OCI-LY7 (cell line): ENCODE measurements around the gene CWH43. TPM values are rescaled to one million over a fixed set of nuclear protein-coding genes. Genes with fewer than 3 reads are reported as not detected.
"Not testable (repeated sequence)": the region's sequence is repeated elsewhere in the genome, so short reads cannot be mapped to it uniquely, and the experiment has no call there.

ENCODE experiments used
- BruUV-seq: library from RNA; stranded (reverse); fragments of 400-500 nt; replicated peaks from 2 replicates; lab custom pipeline; 2021; lab: Mats Ljungman, UMichigan
- CTCF ChIA-PET: fragments of 300-600 bp; sonication (Branson Sonifier 250); formaldehyde crosslinking; loops from one replicate; lab custom pipeline; 2022; ENCODE audit warnings: antibody characterized with exemption; ENCODE audit not compliant: unreplicated experiment; lab: Charles Lee
- POLR2A ChIA-PET: fragments of 300-600 bp; sonication (Branson Sonifier 250); formaldehyde crosslinking; loops from one replicate; lab custom pipeline; 2022; ENCODE audit warnings: antibody characterized with exemption; lab: Charles Lee
- DNase-seq: peaks from one replicate; pipeline ENCODE4 v3.0.0-alpha.2; 2015; ENCODE audit warnings: low spot score
- H2AFZ ChIP-seq: fragments of 200-600 bp; sonication (generic), shearing (Covaris generic); 2 replicates; pipeline ENCODE4 v1.6.1; 2014; ENCODE audit warnings: mild to moderate bottlenecking, antibody characterized with exemption, low read length, moderate library complexity
- H3K27ac ChIP-seq: fragments of 200-600 bp; sonication (generic); 2 replicates; pipeline ENCODE4 v1.5.1; 2014; ENCODE audit warnings: mixed run types, low read depth, mild to moderate bottlenecking, moderate library complexity, low read length, inconsistent platforms; ENCODE audit not compliant: poor library complexity, severe bottlenecking
- H3K36me3 ChIP-seq: fragments of 200-600 bp; sonication (generic); 2 replicates; pipeline ENCODE4 v1.6.1; 2014; ENCODE audit warnings: mild to moderate bottlenecking, antibody characterized with exemption, low read length, moderate library complexity, mixed read lengths; ENCODE audit not compliant: insufficient read depth
- H3K4me1 ChIP-seq: fragments of 200-600 bp; sonication (generic); 2 replicates; pipeline ENCODE4 v1.5.1; 2014; ENCODE audit warnings: mild to moderate bottlenecking, low read length; ENCODE audit not compliant: insufficient read depth, poor library complexity, severe bottlenecking
- H3K4me2 ChIP-seq: fragments of 200-600 bp; sonication (generic); 2 replicates; pipeline ENCODE4 v1.6.1; 2014; ENCODE audit warnings: mild to moderate bottlenecking, low read length
- H3K4me3 ChIP-seq: fragments of 200-600 bp; sonication (generic); 2 replicates; pipeline ENCODE4 v1.5.1; 2014; ENCODE audit warnings: mild to moderate bottlenecking, low read depth, low read length; ENCODE audit not compliant: poor library complexity, severe bottlenecking
- H3K79me2 ChIP-seq: fragments of 200-600 bp; sonication (generic); 2 replicates; pipeline ENCODE4 v1.6.1; 2016; ENCODE audit warnings: low read depth, mild to moderate bottlenecking, low read length, moderate library complexity, mixed read lengths; ENCODE audit not compliant: insufficient read depth
- H3K9me2 ChIP-seq: fragments of 200-600 bp; sonication (generic); 2 replicates; pipeline ENCODE4 v1.6.1; 2016; ENCODE audit warnings: mild to moderate bottlenecking, low read length, mixed read lengths; ENCODE audit not compliant: insufficient read depth
- H3K9me3 ChIP-seq: fragments of 200-600 bp; sonication (generic); 2 replicates; pipeline ENCODE4 v1.6.1; 2014; ENCODE audit warnings: mild to moderate bottlenecking, mixed run types, low read length, mixed read lengths
- H4K20me1 ChIP-seq: fragments of 200-600 bp; sonication (generic); 2 replicates; pipeline ENCODE4 v1.6.1; 2014; ENCODE audit warnings: mild to moderate bottlenecking, antibody characterized with exemption, low read length, moderate library complexity, mixed read lengths; ENCODE audit not compliant: insufficient read depth
- EZH2phosphoT487 ChIP-seq: fragments of 200-600 bp; sonication (generic); IDR thresholded peaks from 2 replicates; pipeline ENCODE4 v1.6.1; 2018; ENCODE audit warnings: low read depth, borderline replicate concordance, mild to moderate bottlenecking, mixed run types, antibody characterized with exemption, low read length, moderate library complexity, mixed read lengths
- intact Hi-C: fragments of 100-400 bp; cut with micrococcal nuclease; formaldehyde crosslinking; loops from one replicate; pipeline ENCODE4 v1.10.0; 2022; ENCODE audit not compliant: unreplicated experiment
- total RNA-seq, 2 experiments: library from RNA; depleted of rRNA in 1 of 2; stranded (reverse); fragments of >200 nt in 1 of 2; shearing (Covaris generic) in 1 of 2; gene quantifications; 2 replicates each; pipeline ENCODE4 v1.2.3, GENCODE V29; 2014 to 2022
- TF ChIP-seq, protein P1 (sequence below): fragments of 200-600 bp; sonication (generic); conservative IDR thresholded peaks from 2 replicates; pipeline ENCODE4 v1.5.1; 2014; ENCODE audit warnings: mild to moderate bottlenecking, antibody characterized with exemption, low read length, moderate library complexity, mixed read lengths

The CWH43 gene
- total RNA-seq, 2 experiments from 2014 or later, result not detected

DNA sequence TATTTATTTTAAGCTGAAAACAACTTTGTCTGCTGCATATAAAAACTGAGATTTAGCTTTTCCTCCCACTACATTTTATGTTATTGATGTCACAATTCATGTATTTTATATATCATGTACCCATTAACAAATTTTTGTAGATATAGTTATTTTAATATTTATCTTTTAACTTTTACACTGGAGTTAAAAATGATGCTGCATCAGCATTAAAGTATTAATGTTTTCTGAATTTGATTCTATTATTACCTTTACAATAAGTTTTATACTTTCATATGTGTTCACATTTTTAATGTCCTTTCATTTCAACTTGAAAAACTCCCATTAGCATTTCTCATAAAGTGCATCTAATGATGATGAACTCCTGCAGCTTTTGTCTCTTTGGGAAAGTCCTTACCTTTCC, 72.2 kb downstream of the CWH43 start:
- intact Hi-C loops, result no loop called here
- H3K9me2 ChIP-seq, result no peaks in the 10 kb centered on the region
- H3K4me1 ChIP-seq, result no peaks in the 10 kb centered on the region
- H3K4me3 ChIP-seq, result no peak overlapping the region
- no peaks in the 10 kb centered on the region for H3K36me3 ChIP-seq
- no peak overlapping the region for H2AFZ ChIP-seq
- H3K27ac ChIP-seq, result no peak overlapping the region
- H3K79me2 ChIP-seq, result no peaks in the 10 kb centered on the region
- ChIA-PET CTCF (no interaction called here), POLR2A (no interaction called here)
- BruUV-seq, result no TSS peak
- DNase-seq, result no peak
- no peak for TF ChIP-seq EZH2phosphoT487
- TF ChIP-seq, protein P1, sequence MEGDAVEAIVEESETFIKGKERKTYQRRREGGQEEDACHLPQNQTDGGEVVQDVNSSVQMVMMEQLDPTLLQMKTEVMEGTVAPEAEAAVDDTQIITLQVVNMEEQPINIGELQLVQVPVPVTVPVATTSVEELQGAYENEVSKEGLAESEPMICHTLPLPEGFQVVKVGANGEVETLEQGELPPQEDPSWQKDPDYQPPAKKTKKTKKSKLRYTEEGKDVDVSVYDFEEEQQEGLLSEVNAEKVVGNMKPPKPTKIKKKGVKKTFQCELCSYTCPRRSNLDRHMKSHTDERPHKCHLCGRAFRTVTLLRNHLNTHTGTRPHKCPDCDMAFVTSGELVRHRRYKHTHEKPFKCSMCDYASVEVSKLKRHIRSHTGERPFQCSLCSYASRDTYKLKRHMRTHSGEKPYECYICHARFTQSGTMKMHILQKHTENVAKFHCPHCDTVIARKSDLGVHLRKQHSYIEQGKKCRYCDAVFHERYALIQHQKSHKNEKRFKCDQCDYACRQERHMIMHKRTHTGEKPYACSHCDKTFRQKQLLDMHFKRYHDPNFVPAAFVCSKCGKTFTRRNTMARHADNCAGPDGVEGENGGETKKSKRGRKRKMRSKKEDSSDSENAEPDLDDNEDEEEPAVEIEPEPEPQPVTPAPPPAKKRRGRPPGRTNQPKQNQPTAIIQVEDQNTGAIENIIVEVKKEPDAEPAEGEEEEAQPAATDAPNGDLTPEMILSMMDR, result no peak
- no peaks in the 10 kb centered on the region for H4K20me1 ChIP-seq
- H3K4me2 ChIP-seq, result no peak overlapping the region
- H3K9me3 ChIP-seq, result no peaks in the 10 kb centered on the region

DNA sequence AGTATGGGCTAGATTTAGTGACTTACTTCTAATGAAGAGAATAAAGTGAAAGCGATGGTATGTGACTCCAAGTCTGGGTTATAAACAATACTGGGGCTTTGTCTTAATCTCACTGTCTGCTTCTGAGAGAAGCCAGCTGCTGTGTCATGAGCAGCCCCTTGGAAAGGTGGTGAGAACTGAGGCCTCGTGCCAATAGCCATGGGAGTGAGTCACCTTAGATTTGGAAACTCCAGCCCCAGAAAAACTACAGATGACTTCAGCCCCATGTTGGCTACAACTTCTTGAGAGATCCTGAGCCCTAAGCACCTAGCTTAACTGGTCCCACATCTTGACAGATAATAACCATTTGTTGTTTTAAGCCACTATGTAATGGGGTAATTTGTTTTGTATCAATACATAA, 77.6 kb downstream of the CWH43 start:
- Histone ChIP-seq H2AFZ (no peak overlapping the region), H3K36me3 (no peaks in the 10 kb centered on the region), H3K4me2 (no peak overlapping the region), H3K4me1 (no peaks in the 10 kb centered on the region), H4K20me1 (no peaks in the 10 kb centered on the region), H3K4me3 (no peak overlapping the region), H3K9me2 (no peaks in the 10 kb centered on the region), H3K79me2 (no peaks in the 10 kb centered on the region), H3K9me3 (no peaks in the 10 kb centered on the region), H3K27ac (no peak overlapping the region)
- intact Hi-C loops, result no loop called here
- POLR2A ChIA-PET, result no interaction called here
- no peak for TF ChIP-seq EZH2phosphoT487
- TF ChIP-seq, protein P1, result no peak
- BruUV-seq, result no TSS peak
- CTCF ChIA-PET, result no interaction called here
- DNase-seq, result no peak

DNA sequence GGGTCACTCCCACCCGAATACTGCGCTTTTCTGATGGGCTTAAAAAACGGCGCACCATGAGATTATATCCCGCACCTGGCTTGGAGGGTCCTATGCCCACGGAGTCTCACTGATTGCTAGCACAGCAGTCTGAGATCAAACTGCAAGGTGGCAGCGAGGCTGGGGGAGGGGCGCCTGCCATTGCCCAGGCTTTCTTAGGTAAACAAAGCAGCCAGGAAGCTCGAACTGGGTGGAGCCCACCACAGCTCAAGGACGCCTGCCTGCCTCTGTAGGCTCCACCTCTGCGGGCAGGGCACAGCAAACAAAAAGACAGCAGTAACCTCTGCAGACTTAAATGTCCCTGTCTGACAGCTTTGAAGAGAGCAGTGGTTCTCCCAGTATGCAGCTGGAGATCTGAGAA, 86.1 kb downstream of the CWH43 start:
- CTCF ChIA-PET, H3K79me2 ChIP-seq: not testable (repeated sequence)

DNA sequence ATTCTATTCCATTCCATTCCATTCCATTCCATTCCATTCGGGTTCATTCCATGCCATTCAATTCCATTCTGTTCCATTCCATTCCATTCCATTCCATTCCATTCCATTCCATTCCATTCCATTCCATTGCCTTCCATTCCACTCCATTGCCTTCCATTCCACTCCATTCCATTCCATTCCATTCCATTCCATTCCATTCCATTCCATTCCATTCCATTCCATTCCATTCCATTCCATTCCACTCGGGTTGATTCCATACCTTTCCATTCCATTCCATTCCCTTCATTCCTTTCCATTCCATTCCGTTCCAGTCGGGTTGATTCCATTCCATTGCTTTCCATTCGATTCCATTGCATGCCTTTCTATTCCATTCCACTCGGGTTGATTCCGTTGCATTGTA, 105.8 kb downstream of the CWH43 start:
- intact Hi-C loops, H3K4me2 ChIP-seq, H4K20me1 ChIP-seq, H3K79me2 ChIP-seq, H2AFZ ChIP-seq, H3K27ac ChIP-seq, H3K4me1 ChIP-seq, POLR2A ChIA-PET, DNase-seq, CTCF ChIA-PET, H3K36me3 ChIP-seq, BruUV-seq, H3K4me3 ChIP-seq, H3K9me2 ChIP-seq: not testable (repeated sequence)
- H3K9me3 ChIP-seq, result peaks cover 29% of the 10 kb centered on the region; the same call in 1 of the 2 replicates

More for the DNA sequence above, 86.1 kb downstream of the CWH43 start:
- H2AFZ ChIP-seq, H3K27ac ChIP-seq, DNase-seq, H3K4me1 ChIP-seq, H3K4me3 ChIP-seq, H3K4me2 ChIP-seq, BruUV-seq, H4K20me1 ChIP-seq, H3K9me3 ChIP-seq, H3K9me2 ChIP-seq, H3K36me3 ChIP-seq, POLR2A ChIA-PET, intact Hi-C loops: not testable (repeated sequence)

DNA sequence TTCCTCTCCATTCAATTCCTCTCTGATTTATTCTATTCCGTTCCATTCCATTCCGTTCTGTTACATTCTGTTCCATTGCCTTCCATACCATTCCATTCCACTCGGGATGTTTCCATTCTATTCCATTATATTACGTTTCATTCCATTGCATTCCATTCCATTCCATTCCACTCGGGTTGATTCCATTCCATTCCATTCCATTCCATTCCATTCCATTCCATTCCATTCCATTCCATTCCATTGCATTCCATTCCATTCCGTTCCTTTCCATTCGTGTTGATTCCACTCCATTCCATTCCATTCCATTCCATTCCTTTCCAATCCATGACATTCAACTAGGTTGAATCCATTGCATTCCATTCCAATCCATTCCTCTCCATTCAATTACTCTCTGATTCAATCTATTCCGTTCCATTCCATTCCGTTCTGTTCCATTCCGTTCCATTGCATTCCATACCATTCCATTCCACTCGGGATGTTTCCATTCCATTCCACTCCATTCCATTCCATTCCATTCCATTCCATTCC, 106.6 kb downstream of the CWH43 start:
- CTCF ChIA-PET, H4K20me1 ChIP-seq: not testable (repeated sequence)

More for the DNA sequence above, 106.6 kb downstream of the CWH43 start:
- H3K4me1 ChIP-seq, BruUV-seq, H3K9me2 ChIP-seq, H3K27ac ChIP-seq, DNase-seq, intact Hi-C loops, H3K79me2 ChIP-seq, H3K4me2 ChIP-seq, H2AFZ ChIP-seq, H3K36me3 ChIP-seq, H3K4me3 ChIP-seq, POLR2A ChIA-PET: not testable (repeated sequence)
- peaks cover 37% of the 10 kb centered on the region; the same call in 1 of the 2 replicates for H3K9me3 ChIP-seq
